HG03060 (cell line): Measurements from ENCODE around the gene EZH1.

Experiments used
- ATAC-seq: cut with Tn5 transposase; IDR thresholded peaks from one replicate; pipeline ENCODE4 v1.9.1; 2021; ENCODE audit warnings: low read depth, moderate number of reproducible peaks; ENCODE audit not compliant: unreplicated experiment

EZH1 gene

DNA sequence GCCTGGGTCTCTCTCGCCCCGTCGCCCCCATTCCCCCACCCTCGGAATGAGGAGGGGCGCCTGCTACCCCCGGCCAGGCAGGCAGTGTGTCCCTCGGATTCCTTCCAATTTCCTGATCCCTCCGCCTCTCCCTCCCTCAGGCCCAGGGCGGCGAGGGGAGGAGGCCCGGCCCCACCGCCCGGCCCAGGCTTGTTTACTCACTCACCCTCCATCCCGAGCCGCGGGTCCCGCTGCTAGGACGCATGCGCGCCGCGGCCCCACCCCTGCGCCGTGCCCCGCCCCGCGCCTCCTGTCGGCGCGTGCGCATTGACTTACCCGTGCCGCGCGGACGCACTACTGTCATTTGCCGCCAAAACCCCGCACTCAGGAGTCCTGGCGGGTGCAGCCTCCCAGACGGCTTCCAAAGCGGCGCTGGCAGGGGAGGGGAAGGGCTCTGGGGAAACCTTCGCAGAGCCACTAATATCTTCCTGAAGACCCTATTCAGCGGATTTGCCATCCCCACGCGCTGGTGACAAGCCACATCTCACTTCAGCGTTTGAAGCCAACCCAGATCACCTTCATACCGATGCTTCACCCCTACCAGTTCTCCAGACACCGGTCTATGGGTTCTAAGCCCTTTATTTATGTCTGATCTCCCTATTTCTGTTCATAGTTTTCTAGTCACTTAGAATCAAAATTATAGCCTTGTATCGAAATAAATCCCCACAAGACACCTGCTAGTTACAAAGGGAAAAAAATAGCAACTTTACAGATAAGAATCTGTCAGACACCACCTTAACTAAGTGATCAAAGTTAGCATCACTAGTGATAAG lies at the start of gene EZH1:
Gene EZH1 (minus strand): TSS at position 235 of the 812 bp plus-strand sequence. CDS start 16,099 bp downstream, outside the sequence.
- no peak for ATAC-seq

DNA sequence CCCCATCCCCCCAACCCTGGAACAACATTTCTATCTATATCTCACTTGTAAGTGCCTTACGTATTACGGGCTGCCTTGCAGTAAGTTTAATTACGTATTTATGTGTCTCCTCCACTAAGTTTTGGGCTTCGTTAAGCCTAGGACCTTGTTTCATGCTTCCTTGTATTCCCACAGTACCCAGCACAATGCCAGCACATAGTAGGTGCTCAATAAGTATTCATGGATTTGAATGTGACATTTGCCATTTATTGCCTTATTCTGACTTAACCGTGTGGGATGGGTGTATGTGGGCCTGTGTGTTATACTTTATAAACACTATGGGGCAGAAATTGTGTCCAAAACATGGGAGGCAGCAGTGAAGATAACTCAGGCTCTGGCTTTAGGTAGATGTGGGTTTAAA lies 47.7 kb upstream of the EZH1 start:
- ATAC-seq: no peak

DNA sequence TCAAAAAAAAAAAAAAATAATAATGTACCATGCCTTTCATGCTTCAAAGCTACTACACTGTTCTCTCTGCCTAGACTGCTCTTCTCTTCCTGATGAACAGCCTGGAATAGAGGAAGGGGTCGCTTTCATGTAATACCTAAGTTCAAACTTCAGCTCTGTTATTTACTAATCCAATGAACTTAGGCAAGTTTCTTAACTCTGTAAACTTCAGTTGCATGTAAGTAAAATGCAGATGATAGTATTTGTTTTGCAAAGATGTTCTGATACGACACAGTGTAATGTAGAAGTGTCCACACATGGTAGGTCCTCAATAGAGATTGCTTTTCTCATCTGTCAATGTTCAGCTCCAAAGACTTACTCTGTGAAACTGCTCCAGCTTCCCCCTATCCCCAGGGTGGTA lies 47.1 kb upstream of the EZH1 start:
- no peak for ATAC-seq

DNA sequence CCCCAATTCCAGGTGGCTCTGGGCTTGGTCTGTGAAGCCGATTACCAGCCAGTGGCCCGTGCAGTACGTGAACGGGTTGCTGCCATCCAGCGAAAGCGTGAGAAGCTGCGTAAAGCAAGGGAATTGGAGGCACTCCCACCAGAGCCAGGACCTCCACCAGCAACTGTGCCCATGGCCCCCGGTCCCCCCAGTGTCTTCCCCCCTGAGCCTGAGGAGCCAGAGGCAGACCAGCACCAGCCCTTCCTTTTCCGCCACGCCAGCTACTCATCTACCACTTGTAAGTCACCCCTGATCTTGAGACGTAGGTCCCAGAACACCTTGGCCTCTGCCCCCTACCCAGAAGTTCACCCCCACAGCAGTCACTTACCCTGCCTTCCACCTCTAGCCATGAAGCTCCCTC lies 42.4 kb upstream of the EZH1 start:
- ATAC-seq: no peak

DNA sequence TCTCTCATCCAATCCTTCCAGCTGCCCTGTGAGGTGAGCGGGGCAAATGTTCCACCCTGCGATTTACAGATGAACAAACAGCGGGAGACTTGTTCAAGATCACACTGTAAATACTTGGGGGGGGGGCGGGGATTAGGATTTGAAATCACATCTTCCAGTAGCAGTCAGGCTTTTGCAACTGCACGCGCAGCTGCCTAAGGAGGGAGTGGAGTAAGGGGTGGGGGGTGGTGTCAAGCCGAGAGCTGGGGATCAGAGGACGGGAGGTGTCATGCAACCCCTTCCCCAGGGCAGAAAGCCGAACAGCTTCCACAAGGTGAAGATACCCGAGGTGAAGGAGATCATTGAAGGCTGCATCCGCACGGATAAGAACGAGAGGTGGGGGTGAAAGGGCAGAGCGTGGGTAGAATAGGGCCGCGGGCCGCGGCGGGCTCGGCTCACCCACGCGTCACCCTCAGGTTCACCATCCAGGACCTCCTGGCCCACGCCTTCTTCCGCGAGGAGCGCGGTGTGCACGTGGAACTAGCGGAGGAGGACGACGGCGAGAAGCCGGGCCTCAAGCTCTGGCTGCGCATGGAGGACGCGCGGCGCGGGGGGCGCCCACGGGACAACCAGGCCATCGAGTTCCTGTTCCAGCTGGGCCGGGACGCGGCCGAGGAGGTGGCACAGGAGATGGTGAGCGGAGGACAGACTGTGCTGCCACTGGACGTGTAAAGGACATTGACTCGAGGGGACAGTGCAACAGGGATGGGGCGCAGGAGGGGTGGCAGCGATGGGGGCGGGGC lies 40.2 kb upstream of the EZH1 start:
- ATAC-seq: no peak

DNA sequence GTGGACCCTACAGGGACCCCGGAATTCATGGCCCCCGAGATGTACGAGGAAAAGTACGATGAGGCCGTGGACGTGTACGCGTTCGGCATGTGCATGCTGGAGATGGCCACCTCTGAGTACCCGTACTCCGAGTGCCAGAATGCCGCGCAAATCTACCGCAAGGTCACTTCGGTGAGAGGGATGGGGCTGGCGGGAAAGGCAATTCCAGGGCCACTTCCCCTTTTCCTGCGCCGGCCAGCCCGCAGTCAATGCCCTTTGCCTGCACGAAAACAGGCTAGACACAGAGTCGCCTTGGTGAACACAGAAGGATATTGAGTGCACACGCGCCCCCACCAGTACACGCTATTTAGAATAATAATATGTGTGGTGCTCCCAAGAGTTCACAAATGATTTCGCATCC lies 39.6 kb upstream of the EZH1 start:
- ATAC-seq: no peak

DNA sequence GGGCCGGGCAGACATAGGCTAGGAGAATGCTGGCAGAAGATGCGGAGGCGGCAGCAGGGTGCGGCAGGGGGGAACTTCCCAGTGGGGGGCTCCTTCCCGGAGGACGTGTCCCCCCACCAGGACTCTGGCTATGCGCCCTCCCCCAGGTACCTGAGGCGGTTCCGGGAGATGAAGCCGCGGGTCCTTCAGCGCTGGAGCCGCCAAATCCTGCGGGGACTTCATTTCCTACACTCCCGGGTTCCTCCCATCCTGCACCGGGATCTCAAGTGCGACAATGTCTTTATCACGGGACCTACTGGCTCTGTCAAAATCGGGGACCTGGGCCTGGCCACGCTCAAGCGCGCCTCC lies 38.9 kb upstream of the EZH1 start:
- no peak for ATAC-seq

DNA sequence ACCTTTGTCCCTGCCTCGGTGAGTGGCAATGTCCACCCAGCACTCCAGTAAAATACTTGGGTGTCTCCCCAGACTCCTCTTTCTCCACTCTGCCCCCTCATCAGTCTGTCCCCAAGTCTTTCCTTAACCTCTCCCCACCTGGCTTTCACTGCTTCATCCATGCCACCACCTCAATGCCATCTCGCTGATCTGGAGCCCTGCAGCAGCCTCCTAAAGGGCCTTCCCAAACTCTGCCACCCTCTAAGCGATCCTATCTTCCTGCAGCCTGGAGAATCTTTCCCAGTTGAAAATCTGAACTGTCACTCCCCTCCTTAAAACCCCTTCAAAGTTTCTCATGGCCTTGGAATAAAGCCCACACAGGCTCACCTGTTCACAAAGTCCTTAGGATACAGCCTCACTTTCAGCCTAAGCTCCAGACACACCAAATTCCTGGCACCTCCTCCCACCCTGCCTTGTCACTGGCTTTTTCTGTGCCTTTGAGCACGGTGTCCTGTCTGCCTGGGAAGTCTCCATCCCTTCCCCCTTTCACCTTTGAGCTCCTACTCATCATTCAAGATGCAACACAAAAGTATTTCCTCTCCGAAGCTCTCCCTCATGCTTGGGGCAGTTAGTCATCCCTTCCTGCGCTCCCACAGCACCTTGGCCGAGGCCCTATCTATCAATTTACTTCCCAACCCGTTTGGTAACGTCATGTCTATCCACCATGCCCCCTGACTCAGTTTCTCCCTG lies 38.4 kb upstream of the EZH1 start:
- ATAC-seq: no peak

DNA sequence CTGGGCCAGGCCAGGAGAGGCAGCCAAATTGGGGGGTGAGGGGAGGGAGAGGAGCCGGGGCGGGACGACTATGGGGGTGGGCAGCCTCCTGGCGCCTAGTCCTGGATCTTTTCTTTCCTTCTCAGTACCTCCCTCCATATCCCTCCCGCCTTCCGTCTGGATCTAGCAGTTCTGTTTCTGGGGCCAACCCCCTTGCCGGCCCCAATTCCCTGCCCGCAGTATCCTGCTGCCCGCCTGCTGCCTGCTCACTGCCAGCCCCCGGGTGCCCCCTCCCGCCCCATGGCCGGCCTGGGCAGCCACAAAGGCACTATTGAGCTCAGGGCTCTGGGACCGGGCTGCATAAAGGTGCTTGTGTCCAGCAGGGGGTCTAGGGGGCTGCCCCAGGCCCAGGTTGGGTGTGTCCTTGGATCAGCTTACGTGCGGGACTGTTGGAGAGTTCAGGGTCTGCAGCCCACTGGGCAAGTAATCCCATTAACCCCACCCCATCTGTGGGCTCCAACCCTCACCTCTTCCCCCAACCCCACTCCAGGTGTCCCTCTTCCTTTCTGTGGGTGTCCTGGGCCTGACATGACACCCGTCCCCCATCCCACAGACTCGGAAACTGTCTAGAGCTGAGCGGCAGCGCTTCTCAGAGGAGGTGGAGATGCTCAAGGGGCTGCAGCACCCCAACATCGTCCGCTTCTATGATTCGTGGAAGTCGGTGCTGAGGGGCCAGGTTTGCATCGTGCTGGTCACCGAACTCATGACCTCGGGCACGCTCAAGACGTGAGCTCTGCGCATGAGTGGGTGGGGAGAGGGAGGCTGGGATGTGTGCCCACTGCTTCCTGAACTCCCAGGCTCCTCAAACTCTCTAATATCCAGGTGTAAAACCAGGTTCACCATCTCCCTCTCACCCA lies 37.6 kb upstream of the EZH1 start:
- no peak for ATAC-seq

DNA sequence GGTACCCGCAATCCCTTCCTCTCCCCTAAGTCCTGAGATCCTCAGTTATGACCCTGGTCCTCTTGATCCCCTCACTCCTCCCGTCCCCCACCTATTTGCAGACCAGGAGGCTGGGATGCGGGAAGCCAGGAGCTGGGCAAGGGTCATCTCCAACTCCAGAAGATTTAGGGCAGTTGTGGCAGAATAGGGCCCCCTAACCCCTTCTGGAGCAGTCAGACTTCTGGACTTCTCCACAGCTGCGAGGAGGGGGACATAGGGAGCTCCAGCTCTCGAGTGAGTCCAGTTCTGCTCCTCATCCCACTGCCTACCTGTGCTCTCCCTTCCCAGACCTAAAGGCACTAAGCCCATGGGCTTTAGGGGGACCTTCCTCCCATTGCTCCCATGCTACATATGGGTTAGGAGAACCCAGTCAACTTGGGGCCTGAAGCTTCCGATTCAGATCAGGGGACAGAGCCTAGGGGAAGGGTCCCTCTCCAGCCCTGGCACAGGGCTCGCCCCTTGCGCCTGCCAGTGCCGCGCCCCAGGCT lies 36.9 kb upstream of the EZH1 start:
- no peak for ATAC-seq

DNA sequence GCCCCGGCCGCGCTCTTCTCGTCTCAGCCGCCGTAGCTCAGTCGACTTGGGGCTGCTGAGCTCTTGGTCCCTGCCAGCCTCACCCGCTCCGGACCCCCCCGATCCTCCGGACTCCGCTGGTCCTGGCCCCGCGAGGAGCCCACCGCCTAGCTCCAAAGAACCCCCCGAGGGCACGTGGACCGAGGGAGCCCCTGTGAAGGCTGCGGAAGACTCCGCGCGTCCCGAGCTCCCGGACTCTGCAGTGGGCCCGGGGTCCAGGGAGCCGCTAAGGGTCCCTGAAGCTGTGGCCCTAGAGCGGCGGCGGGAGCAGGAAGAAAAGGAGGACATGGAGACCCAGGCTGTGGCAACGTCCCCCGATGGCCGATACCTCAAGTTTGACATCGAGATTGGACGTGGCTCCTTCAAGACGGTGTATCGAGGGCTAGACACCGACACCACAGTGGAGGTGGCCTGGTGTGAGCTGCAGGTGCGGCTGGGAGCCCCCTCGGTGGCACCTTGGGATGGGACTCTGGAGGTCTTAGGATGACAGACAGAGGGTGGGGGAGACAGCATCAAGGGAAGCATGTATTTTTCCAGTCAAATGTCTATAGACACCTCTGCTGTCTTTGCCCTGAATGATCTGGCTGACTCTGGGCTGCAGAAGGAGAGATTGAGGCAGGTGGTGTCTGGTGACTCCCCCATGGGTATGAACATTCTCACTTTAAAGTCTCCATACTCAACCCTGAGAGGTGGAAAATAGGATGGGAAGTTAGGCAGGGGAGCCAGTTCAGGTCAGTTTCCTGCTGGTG lies 36.2 kb upstream of the EZH1 start:
- ATAC-seq: no peak

DNA sequence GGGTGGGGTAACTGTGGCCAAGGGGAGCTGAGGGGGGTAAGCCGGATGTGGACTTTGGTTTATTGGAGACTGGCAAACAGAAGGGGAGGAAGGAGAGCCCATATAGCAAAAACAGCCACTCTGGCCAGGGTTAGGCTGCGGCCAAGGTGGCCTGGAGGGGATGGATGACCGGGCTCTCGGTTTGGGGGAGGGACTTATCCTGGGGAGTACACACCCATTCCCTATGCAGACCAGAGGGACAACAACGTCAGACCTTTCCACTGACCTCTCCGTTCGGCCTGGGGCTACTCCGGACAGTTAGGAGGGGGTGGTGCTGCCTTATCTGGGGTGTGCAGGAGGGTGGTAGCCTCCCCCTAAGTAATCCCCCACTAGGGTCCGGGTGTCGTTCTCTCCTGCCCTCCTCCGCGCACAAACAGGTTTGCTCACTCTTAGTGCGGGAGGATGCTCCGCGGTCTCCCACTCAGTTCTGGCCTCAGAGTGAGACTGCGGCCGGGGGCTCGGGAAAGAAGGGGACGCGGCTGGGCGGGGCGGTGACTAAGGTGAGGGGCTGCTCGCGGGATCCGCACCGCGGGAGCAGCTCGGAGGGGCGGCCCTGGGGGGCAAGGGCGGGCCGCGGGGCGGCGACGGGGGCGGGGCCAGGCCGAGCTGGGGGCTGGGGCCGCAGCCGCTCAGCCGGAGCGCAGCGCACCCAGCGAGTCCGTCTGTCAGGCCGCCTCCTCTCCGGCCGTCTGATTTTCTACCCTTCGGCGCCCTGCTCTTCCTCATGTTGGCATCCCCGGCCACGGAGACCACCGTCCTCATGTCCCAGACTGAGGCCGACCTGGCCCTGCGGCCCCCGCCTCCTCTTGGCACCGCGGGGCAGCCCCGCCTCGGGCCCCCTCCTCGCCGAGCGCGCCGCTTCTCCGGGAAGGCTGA lies 35.4 kb upstream of the EZH1 start, which contains the start of gene WNK4:
Gene WNK4 (plus strand): TSS at position 675 of the 915 bp plus-strand sequence. CDS start 89 bp downstream, at position 764.
- ATAC-seq: no peak

DNA sequence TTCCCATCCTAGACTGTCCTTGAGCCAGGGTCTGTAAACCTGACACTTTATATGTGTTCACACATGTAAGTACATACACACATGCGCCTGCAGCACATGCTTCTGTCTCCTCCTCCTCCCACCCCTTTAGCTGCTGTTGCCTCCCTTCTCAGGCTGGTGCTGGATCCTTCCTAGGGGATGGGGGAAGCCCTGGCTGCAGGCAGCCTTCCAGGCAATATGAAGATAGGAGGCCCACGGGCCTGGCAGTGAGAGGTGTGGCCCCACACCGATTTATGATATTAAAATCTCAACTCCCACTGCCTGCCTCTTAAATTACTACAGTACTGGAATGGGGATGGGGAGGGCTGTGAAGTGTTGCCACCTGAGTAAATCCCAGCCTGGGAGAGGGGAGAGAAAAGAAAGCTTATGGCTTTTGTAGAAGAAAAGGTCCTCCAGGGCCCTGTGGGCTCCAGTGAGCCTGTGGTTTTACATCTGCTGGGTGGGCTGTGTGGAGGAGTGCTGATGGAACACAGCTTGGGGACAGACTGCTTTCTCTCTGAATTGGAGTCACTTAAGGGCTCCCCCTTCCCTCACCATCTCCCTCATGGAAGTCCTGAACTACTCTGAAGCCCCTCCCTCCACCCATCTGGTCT lies 34.6 kb upstream of the EZH1 start:
- no peak for ATAC-seq

DNA sequence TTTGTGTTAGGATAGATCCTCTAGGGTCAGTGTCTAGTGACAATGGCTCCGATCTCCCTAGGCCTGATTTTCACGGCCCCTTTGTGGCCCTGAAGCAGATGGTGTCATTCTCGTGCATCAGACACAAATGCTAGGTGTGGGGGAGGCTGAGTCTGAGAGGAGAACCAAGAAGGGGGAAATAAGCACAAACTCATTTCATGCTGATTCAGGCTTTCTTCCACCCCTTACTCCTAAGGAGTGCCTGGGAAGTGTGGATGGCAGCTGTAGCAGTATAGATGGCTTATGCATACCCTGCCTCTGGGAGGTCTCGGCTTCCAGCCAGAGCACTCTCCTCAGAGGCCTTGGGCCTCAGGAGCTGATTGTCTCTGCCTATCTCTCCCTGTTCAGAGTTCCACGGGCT lies 33.7 kb upstream of the EZH1 start:
- no peak for ATAC-seq

DNA sequence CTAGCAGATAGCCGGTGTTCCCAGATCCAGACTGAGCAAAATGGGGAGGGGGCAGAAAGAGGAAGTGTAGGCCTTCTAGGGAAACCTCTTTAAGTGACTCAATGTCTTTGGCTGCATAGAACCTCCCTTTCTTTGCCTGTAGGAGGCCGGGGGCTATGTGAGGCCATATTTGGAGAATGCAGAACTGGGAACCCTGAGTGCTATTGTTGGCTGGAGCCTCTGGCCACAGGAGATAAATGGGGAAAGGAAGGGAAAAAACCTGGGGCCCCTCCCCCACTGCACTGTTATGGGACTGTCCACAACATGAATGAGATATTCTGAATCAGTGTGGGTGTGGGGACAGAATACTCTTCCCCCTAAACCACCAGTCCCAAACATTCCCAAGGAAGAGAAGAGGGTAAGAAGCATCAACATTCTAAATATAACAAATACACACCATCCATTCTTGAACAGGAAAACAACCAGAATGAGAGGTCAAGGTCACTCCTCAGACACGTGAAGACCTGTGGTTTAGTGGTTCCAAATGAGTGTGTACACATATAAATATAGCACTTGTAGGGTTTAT lies 30.8 kb upstream of the EZH1 start:
- ATAC-seq: no peak

DNA sequence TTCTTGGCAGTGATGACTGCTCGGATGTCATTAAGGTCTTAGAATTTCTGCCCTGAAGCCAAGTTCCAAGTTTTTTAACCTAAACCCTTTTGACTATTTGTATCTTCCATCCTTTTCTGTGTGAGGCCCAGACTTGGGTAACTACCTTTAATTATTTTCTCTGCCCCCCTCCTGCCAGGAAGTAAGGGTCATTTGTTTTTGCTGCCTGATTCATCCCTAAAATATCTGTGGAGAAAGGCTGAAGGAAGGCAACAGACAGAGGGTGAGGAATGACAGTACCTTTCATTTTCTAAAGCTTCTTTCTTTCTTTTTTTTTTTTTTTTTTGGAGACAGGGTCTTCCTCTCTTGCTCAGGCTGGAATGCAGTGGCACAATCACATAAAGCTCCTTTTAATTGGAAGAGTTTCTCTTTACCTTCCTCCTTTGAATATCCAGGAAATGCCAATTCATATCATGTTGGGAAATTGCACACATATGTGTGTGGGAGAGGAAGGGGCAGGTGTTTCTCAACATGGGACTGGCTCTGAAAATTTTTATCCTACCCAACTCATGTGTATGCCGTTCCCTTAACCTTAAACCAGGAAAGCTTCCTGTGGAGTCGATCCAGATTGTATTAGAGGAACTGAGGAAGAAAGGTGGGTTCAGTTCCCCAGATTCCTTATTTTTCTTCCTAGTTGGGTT lies 29.4 kb upstream of the EZH1 start:
- ATAC-seq: no peak
